MM.1S (cell line): ENCODE data around the gene KCNN2.

Experiments
- EZH2 ChIP-seq: fragments of 300-600 bp; sonication (generic); optimal IDR thresholded peaks from 2 replicates; pipeline ENCODE3; 2017; ENCODE audit warnings: low read depth, mild to moderate bottlenecking, antibody characterized with exemption, low read length, mixed read lengths
- EZH2phosphoT487 ChIP-seq: fragments of 300-600 bp; sonication (generic); IDR thresholded peaks from 2 replicates; pipeline ENCODE4 v1.6.1; 2018; ENCODE audit warnings: antibody characterized with exemption, low read length
- TF ChIP-seq, protein P1 (sequence below): fragments of 300-600 bp; sonication (generic); IDR thresholded peaks from 2 replicates; pipeline ENCODE4 v1.5.1; 2016; ENCODE audit warnings: antibody characterized with exemption, low read length, mixed read lengths

DNA sequence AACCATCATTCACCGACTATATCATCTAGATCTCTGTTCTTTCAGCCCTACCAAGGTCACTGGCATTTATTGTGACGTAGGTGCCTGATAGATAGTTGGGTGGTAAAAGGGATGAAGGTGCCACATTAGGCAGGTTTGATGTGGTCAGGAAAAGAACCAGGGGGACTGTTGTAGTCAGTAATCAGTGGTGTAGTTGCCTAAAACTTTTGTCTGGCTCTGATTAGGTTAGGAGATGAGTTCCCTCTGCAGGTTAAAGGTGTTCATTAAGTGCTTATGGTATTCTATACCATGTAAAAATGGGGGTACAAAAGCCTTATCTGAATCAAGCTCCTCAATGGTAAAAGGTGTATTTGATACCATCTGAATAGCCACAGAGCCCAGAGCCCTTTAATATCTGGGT lies 55.6 kb downstream of the KCNN2 start:
- TF ChIP-seq, protein P1, sequence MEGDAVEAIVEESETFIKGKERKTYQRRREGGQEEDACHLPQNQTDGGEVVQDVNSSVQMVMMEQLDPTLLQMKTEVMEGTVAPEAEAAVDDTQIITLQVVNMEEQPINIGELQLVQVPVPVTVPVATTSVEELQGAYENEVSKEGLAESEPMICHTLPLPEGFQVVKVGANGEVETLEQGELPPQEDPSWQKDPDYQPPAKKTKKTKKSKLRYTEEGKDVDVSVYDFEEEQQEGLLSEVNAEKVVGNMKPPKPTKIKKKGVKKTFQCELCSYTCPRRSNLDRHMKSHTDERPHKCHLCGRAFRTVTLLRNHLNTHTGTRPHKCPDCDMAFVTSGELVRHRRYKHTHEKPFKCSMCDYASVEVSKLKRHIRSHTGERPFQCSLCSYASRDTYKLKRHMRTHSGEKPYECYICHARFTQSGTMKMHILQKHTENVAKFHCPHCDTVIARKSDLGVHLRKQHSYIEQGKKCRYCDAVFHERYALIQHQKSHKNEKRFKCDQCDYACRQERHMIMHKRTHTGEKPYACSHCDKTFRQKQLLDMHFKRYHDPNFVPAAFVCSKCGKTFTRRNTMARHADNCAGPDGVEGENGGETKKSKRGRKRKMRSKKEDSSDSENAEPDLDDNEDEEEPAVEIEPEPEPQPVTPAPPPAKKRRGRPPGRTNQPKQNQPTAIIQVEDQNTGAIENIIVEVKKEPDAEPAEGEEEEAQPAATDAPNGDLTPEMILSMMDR: no peak
- TF ChIP-seq EZH2 (no peak), EZH2phosphoT487 (no peak)
